Activated CD4-positive, alpha-beta T cell treated with anti-CD3 and anti-CD28 coated beads, Interleukin-2, amount 50 U/mL, for 1 hour (primary cell): ENCODE measurements around the gene RGL1.

Source experiments
- DNase-seq: peaks from one replicate; pipeline ENCODE4 v3.0.0-alpha.2; 2020

Gene RGL1

GRCh38 chr1:183871142-183871541 is 66.2 kb downstream of the RGL1 start:
- no peak for DNase-seq

- DNase-seq: no peak
These were observed 66.7 kb downstream of the RGL1 start for GRCh38 chr1:183871601-183872000.

GRCh38 chr1:183872403-183872802 is 67.5 kb downstream of the RGL1 start:
- DNase-seq: no peak

- DNase-seq: no peak
These were observed 68.7 kb downstream of the RGL1 start for GRCh38 chr1:183873642-183874041.

DNA sequence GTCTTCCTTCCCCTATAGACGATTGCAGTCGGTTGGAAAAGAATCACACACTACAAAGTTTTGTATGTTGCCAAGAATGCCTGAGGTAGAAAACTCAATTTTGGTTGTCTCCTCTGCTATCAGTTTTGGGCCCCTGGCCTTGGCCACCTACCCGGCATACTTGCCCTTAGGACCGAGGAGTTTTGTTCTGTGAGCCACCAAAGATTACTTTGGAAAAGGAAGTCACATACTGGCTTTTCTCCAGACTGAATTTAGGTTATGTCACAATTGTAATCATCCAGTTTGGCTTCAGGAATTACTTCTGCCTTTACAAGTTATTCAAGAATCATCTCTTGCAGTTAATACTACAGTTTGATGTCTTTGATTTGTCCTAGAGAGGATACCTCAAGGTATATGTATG is 71.4 kb downstream of the RGL1 start:
- DNase-seq: no peak

DNA sequence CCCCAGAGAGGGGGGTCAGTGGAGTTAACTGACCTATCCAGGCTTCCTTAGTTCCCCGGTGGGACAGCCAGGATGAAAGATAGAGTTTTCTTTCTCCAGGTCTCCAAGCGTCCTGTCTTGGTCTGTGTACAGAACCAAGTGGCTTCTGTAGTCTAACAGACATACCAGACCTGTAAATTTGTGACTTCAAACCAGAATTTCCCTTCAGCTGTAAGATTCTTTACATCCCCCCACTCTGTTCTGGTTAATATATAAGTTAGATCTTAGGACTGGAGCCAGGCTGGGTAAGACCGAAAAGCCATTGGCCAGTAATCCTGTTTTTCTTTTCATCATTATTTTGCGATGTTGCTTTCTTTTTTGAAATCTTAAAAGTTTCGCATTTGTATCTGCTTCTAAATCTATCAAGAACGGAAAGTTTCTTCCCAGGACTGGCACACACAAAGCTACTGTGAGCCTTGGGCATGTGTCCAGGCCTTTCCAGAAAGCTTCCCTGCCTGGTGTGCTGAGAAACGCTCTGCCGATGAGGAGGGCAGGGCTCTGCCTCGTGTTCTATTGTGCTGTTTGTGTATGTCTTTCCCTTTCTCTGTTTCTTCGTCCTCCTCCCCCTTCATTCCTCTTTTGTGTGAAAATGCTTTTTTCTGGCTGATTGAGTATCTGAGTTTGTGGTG is 72.3 kb downstream of the RGL1 start:
- no peak for DNase-seq

DNA sequence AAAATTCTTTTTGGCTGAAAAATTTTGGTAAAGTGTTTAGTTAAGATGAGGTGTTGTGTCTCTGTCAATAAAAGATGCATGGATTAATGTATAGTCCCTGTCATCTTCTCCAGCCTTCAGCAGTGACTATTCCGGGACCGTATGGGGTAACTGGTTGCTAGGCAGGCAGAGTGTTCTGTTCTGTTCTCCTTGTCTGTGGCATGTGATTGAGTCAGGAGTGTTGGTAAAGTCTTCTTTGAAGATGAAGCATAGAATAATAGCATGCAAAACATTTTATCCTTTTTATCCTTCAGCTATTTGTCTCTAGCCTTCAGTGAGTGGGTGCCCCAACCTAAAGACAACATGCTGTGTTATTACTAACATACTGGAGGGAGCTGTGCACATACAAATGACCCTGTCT is 74.6 kb downstream of the RGL1 start:
- DNase-seq: no peak

- no peak for DNase-seq
These were observed 75.0 kb downstream of the RGL1 start for GRCh38 chr1:183879966-183880365.

DNA sequence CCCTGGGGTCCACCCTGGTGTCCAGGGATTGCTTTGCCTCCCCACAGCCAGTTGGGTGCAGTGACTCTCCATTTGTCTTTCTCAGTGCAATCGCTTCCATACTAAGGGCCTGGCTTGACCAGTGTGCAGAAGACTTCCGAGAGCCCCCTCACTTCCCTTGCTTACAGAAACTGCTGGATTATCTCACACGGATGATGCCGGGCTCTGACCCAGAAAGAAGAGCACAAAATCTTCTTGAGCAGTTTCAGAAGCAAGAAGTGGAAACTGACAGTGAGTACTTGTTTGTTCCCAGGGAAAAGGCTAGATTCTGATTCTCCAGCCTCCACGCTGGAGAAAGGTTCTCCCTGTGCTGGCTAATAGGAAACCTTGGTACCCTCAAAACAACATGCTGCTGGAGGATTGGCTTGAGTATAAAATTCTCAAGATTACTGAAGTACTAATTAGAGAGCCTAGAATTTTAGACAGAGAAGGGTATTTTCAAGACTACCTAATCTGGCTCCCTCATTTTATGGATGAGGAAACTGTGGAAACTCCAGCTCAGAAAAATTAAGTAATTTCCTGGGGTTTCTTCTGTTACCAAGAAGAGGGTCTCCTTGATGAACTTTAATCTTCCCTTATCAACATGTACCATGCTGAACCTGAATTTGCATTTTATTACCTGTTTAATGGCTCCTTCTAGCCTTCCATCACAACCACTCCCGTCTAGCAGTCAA is 75.8 kb downstream of the RGL1 start:
- no peak for DNase-seq

DNA sequence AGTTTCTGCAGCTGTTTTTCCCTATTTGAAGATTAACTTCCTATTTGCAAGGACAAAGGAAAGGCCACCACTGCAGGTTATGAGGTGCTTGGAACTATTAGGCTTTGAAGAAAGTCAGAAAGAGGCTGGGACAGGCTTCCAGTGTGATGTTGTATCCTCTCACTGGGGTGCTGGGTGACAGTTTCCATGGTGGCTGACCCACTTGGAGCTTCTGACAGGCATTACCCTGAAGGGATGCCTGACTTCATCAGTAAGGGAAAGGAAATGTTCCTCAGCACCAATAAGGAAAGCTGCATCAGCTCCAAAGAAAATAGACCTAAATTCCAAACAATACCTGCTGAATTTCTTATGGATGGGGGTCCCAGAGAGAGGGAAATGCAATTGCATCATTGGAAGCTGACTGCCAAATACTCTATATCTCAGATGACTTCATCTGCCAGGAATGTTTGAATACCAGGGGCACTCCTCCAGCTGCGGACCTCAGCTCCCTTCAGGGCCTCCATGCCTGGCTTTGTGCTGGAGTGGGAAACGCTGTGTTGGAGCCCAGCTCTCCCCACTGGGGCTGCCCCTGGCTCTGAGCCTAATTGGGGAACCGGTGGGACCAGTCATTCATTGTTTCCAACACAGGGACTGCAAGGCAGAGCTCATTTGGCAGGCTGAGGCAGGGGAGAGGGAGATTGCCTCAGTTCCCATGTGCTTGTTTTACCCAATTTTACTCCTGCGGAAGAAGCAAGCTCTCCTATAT is 76.6 kb downstream of the RGL1 start:
- no peak for DNase-seq

DNA sequence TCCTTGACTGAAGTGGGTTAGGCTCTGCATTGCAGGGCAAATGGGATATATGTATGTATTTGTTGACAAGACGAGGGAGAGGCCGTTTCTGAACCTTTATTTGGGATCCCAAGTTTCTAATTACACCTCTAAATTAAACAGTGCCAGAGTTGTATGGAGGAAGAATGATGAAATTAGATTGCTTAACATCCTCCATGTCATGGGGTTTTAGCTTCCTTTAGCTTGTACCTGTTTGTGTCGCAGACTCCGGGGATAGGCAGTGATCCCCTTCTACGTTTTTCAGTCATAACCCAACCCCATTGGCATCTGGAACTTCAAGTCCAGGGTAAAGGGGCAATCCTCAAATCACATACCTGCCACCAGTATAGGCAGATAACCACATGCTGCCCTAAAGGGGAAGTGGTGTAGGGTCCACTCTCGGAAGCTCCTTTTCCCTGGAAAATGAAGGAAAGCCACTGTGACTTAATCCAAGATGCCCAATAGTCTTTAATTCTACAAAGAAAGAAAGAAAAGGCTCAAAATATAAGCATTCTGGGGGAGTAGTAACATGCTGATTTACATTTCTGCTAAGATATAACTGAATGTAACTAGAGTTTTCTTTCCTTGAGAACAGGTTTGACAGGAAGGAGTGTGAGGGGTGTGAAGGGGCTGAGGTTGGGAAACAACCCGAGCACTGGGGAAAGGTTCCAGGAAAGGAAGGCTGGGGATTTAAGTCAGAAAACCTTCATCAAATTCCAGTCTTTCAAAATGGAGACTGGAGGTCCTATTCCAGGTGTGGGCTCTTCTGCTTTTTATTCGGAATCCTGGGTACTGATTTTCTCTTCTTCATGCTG is 77.6 kb downstream of the RGL1 start:
- DNase-seq: no peak

- no peak for DNase-seq
These were observed 78.7 kb downstream of the RGL1 start for GRCh38 chr1:183883623-183884022.

DNA sequence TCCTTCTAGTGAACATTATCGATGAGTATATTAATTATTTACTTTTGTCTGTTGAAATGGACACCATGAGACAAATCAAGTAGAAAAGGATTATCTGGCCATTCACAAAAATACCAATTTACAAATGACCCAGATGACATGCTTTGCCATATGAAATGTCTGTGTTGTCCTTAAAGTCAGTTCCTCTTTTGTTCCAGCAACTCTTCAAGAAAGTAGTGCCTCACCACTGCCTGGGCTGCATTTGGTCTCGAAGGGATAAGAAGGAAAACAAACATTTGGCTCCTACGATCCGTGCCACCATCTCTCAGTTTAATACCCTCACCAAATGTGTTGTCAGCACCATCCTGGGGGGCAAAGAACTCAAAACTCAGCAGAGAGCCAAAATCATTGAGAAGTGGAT is 79.6 kb downstream of the RGL1 start:
- no peak for DNase-seq

DNA sequence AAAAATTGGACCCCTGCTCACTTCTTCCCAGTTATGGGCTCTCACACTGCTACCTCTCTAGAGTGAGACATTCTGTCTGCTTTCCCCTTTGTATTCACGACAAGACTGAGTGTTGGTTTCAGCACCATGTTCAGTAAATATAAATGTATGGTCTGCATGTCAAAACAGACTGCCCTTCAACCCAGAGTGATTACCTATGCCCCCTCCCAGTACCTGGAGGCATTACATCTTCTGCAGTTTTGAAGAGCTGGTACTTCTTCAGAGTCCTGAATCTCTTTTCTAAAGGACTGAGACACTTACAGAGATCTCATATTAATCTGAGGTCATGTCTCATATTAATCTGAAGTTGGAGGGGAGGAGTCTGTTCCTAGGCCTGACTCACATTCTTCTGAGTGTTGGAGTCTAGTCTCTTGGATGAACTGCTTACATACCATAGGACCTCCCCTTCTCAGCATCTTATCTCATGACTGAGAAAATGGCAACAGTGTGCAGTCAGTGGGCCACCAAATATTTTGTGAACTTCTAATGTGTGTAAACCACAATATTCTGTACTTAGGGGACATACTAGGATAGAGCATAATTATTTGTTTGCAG is 80.3 kb downstream of the RGL1 start:
- no peak for DNase-seq

DNA sequence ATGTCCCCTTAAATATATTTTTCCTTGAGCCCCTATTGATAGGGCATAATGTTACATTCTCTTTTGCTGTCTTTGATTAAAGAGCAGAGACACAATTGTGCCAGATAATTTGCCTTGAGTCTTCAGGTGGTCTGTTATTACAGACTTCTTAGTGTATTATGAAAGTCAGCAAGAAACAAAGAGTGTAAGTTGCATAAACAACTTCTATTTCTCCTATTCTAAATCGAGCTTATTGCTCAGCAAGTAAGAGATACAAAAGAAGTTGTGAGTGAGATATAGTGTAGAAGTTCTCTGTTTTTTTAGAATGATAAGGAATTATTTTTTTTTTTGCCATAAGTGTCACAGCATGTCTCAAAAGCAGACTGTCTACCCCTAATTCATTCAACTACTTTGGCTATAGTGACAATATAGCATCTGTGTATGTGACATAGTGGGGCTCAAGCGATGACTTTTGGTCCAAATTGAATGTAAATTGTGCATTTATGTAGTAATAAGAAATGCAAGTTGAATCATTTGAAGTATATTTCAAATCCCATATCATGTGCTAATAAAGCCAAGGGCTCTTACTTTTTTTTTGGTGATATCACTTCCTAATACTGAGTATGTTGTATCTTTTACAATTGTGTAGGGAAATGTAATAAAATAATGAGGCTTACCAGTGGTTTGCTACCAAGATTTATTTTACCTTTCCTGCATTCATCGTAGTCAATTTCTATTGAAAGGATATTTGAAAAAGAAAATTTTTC is 81.3 kb downstream of the RGL1 start:
- no peak for DNase-seq

DNA sequence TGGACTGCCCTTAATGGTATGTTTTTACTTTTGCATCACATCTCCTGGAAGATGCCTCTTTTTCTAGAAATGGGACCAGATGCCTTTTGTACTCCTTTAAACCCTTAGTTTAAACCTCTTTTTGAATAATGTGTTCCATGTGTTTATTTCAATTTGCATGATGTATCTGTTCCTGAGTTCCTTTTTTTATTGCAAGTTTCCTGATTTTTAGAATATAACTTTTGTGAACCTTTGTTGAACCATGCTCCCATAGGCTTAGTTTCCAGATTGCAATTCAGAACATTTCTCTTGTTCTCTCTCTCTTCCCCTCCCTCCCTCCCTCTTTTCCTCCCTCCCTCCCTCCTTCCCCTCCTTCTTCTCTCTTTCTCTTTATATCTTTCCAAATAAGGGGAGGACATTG is 81.9 kb downstream of the RGL1 start:
- no peak for DNase-seq

- DNase-seq: no peak
These were observed 83.2 kb downstream of the RGL1 start for GRCh38 chr1:183887826-183888819.

GRCh38 chr1:183889095-183889494 is 84.2 kb downstream of the RGL1 start:
- no peak for DNase-seq

GRCh38 chr1:183891158-183891856 is 86.4 kb downstream of the RGL1 start:
- no peak for DNase-seq

- no peak for DNase-seq
These were observed 87.5 kb downstream of the RGL1 start for GRCh38 chr1:183892351-183892793.
